SW 1271 (cell line): Measurements from ENCODE around the gene MORC2.

Source experiments
- DNase-seq, 2 experiments: peaks; one replicate each; lab custom pipeline; 2025; lab: John Stamatoyannopoulos, UW

MORC2 gene

GRCh38 chr22:30887861-30888260 lies 80.7 kb downstream of the MORC2 start:
- DNase-seq, result no peak

DNA sequence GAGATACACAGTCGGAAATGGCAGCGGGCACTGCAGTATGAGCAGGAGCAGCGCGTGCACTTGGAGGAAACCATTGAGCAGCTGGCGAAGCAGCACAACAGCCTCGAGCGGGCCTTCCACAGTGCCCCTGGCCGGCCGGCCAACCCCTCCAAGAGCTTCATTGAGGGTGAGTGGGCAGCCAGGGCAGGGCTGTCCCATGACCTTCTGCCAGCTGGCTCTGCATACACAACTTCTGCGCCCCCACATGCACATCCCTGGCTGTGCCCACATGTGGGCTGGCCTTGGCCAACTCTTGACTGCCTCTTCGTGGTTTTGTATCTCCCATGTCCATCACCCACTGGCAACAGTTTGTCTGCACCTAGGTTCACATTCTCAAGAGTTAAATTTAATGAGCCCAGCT lies 81.1 kb downstream of the MORC2 start:
- DNase-seq, result no peak

DNA sequence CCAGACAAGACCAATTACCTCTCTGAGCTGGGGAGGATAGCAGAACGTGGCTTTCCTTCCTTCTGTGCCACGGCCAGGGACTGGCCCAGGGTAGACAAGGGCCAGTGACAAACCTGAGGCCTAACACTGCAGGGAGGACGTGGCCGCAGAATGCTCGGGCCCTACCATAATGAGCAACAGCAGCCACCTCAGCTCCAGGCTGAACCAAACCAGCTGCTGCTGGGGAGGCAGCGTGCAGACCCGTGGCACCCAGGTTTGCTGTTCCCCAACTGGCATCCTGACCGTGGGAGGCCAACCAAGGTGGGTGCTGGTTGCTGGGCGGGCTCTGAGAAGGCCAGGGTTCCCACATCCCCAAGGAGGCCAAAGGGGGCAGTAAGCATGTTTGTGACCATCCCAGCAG lies 83.0 kb downstream of the MORC2 start:
- DNase-seq, result no peak

GRCh38 chr22:30885001-30885366 lies 83.6 kb downstream of the MORC2 start:
- no peak for DNase-seq

DNA sequence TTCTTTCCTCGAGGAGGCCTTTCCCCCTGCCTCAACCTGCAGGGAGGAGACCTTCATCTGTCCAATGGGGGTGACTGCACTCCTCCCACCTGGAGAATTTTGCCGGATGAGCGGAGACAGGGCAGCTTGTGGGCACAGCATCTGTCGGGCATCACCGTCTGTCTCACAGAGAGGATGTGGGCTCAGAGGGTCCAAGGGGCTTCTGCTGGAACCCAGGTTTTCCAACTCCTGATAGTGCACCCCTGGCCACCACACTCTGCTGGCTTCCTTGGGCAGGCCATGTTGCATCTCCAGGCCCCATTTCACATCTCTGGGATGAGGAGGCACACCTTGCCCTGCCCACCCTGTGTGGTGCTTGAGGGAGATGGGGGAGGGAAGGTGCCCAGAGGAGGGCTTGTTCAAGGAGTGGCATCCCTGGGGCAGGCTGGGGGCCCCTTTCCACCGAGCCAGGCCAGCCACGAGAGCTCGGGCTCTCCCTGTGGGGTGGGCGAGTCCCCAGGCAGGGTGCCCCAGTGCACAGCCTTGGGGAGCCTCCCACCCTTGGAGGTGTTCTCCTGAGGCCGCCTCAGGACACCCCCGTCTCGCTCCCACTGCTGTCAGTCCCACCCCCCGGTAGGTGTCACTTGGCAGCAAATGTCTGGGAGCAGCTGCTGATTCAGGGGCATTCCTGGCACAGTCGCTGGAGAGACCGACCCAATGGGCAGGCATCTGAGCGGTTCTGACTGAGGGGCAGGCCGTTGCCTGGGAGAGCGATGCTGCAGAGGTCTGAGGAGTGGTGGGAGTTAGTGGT lies 84.2 kb downstream of the MORC2 start:
- no peak for DNase-seq

GRCh38 chr22:30883586-30884145 lies 84.9 kb downstream of the MORC2 start:
- DNase-seq, result no peak

DNA sequence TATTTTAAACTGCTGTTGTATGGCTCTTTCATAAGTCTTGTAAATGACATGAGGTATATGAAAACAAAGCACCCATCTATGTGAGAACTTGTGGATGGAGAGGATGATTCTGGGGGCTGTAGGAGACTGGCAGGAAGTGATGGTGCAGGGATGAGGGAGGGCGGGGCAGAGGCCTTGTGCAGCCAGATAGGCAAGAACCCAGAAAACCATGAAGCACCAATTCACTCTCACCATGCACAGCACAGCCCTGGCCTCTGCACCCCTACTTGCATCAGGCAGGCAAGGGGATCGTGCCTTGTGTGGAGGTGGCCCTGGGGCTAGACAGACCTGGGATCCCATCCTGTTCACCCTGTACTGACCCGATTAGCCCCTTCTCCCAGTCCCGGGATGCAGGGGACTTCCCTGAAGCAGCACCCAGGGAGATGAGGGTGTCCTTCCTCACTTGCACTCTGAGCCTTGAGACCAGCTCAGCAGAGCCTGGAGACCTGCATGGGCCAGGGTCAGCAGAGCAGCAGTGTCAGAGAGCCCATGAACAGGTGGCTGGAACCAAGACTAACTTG lies 85.5 kb downstream of the MORC2 start:
- no peak for DNase-seq

GRCh38 chr22:30882184-30882717 lies 86.3 kb downstream of the MORC2 start:
- DNase-seq, result no peak

- DNase-seq, result no peak
Observed at GRCh38 chr22:30881361-30882183, 87.0 kb downstream of the MORC2 start.

DNA sequence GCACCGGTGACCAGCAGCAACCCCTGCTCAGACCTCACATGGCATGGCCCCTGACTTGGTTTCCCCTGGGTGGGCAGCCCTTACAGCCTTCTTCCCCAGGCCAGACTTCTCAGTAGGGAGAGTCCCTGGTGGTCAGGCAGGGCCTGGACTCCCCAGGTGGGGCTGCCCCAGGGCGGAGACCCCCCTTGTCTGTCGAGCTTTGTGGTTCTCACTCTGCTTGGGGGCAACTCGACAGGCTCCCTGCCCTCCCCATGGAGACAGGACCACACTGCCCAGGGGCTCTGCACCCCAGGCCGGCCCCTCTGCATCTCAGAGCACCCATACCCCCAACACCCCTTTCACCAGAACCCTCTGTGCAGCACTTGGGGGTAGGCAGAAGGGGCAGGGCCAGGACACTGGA lies 87.7 kb downstream of the MORC2 start:
- DNase-seq, result no peak

DNA sequence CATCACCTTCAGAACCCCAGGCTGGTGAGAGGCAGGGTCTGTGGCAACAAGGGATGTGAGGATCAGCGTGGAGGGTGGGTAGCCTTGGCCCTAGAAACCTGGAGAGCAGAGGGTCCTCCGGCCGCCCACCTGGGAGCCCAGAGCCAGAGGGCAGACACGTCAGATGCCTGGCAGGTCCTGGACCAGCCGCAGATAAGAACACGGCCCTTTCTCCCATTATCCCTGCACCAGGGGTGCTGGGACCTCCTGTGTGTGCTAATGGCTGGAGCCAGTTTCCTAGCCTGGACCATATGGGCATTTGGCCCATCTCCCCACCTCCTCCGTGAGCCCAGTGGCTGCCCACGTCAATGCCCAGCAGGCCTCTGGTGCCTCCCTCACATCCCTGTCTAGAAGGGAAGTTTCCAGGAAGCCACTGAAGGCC lies 88.4 kb downstream of the MORC2 start:
- DNase-seq, result no peak

DNA sequence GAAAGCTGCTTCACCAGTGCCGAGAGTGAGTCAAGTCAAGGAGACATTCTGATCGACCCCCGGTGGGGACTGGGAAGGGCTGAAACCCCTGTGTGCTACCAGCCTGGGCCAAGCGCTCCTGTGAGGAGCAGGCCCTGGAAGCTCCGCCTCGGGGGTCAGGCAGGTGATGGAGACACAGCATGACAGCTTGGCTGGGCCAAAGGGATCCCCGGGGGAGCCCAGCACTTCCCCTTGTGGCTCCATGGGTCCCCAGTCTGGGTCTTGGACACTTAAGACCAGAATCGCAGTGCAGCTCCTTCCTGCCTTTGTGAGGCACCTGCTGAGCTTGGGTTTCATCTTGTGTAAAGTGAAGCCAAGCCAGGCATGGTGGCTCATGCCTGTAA lies 89.2 kb downstream of the MORC2 start:
- no peak for DNase-seq

DNA sequence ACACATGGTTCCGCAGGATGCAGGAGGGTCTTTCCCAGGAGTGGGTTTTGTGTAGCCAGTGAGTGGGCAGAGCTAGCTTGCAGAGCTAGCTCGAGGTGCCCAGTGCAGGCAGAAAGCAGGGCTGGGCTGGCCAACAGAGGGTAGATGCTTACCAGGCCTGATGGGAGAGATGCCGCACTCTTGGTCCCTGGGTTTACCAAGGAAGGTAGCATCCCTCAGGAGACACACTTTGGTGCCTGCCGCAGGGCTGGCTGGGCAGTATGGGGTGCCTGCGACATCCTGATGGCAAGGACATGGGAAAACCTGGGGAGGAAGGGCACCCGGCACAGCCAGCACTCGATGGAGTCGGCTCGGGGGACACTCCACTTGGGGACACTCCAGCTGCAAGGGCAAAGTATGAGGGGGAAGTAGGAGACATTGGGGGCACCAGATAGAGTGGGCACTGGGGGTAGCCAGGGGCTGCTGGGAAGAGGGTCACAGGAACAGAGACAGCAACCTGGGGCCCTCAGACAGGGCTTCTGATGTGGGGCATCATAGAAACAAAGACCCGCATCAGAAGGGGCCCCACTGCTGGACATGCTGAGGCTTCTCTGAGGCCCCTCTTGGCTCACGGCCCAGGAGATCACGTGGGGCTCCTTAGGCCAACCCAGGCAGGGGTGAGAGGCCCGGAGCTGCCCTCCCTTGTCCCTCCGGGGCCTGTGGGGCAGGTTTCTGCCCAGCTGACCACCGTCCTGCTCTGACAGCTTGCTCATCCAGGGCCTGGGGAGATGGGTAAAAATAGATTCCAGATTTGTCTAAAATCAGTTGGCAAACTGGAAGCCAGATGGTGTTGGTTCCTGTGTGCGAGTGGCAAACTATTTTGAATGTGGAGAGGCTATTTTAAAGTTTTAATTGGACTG lies 89.8 kb downstream of the MORC2 start:
- no peak for DNase-seq

DNA sequence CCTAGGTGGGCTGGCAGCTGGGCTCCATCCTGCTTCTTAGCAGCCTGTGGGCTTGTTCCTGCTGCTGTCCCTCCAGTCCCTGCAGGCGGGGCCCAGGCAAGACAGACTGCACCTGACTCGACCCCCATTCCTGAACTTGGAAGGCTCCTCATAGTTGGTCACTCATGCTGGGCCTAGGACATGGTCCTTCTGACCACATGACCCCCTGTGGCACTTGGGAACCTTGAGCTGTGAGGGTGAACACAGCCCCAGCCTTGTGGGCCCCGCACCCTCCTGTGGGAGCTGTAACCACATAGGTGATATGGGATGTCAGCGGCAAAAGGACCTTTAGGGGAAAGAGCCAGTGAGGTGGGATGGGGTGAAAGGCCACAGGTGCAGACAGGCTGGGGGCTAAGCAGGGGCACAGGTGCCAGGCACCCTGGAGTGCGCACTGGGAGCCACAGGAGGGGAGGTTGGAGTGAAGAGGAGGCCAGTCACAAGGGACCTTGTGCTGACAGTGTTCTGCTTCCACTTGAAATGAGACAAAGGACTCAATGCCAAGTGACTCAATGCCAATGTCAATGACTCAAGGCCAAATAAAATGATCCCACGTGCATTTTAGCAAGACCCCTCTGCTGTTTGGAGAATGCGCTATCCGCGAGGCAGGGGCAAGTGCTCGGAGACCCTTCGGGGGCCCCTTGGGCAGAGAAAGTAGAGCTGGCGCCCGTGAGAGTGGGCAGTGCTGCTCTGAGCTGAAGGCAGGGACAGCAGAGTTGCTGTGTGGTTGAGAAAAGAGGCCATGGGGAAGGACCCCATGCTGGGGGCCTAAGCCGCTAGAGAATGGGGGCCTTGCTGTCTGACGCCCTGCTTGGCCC lies 90.7 kb downstream of the MORC2 start:
- DNase-seq, result no peak

DNA sequence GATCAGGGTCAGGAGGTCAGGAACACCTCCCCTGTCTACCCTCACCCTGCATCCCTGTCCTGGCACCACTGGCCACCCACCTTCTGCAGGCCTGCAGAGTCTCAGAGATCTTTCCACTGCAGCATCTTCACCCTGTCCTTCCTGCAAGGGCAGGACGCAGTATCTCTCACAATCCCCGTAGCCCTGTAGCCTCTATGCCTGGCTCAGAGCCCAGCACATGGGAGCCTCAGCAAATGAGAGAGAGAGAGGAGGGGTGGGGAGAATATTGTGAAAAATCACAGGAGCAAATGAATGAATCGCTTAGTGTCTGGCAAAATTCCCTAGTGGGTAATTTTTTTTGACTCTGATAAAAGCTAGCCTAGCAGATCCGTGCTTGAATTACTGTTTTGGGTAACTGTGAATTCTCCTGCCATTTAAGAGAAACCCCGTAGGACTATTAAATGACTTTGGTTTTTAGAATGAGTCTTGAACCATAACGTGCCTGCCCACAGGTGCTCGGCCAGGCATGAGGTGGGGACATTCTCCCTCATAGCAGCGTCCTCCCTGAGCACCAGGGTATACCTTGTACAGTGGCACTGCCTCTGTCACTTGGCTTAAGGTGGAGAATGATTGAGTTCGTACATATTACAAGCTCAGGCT lies 91.5 kb downstream of the MORC2 start:
- no peak for DNase-seq

DNA sequence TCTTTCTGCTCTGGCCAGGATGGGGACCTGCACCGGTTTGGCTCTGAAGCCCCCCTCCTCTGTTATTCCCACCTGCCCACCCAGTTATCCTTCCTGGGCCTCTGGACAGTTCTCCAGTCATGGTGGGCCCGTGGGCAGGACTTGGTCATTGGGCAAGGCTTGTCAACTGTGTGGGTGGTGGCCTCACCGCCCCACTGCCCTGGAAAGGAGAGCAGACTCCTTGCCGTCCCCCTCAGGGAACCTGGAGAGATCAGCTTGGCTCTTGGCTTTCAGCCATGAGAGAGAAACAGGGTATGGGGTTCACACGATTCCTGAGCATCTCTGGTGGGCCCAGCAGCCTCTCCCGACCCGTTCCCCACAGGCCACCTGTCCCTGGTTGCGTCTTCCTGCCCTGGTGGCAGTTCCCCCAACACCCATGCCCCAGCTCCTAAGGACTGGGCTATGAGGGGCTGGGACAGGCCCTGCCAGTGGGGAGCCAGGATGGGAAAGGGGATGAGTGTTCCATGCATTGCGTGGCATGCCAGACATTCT lies 92.3 kb downstream of the MORC2 start:
- no peak for DNase-seq

GRCh38 chr22:30875481-30876215 lies 92.9 kb downstream of the MORC2 start:
- no peak for DNase-seq
